HepG2 (cell line): Measurements from ENCODE around the gene SFI1. TPM values are rescaled to one million over a fixed set of nuclear protein-coding genes. Genes with fewer than 3 reads are reported as not detected.

ENCODE experiments used
- GATAD1 ChIP-seq: IDR thresholded peaks from 2 replicates; pipeline ENCODE4 v1.6.1; 2016; ENCODE audit warnings: missing genetic modification reagents, missing compliant biosample characterization
- HDAC6 ChIP-seq: fragments of 200-600 bp; sonication (generic); IDR thresholded peaks from 2 replicates; pipeline ENCODE4 v1.7.0; 2017; ENCODE audit warnings: mild to moderate bottlenecking, antibody characterized with exemption, low read length, low read depth
- HMG20A ChIP-seq: IDR thresholded peaks from 2 replicates; pipeline ENCODE4 v1.6.1; 2016; ENCODE audit warnings: borderline replicate concordance
- IRF1 ChIP-seq: sonication (generic); formaldehyde crosslinking; IDR thresholded peaks from 2 replicates; pipeline ENCODE4 v1.4.0; 2020; ENCODE audit warnings: low read depth, mild to moderate bottlenecking, missing genetic modification reagents
- JUN ChIP-seq: sonication (generic); formaldehyde crosslinking; IDR thresholded peaks from 2 replicates; pipeline ENCODE4 v1.4.0; 2020; ENCODE audit warnings: mild to moderate bottlenecking, missing genetic modification reagents
- KDM3A ChIP-seq: IDR thresholded peaks from 2 replicates; pipeline ENCODE4 v1.6.1; 2018; ENCODE audit warnings: low read depth, missing compliant biosample characterization
- MEF2D ChIP-seq: sonication (generic); formaldehyde crosslinking; IDR thresholded peaks from 2 replicates; pipeline ENCODE4 v1.5.1; 2020; ENCODE audit warnings: mild to moderate bottlenecking, missing genetic modification reagents
- NFIB ChIP-seq: sonication (generic); formaldehyde crosslinking; IDR thresholded peaks from 2 replicates; pipeline ENCODE4 v1.9.0; 2021; ENCODE audit warnings: missing genetic modification reagents, mild to moderate bottlenecking, borderline replicate concordance
- NFIC ChIP-seq: IDR thresholded peaks from 2 replicates; pipeline ENCODE4 v1.6.1; 2012; ENCODE audit warnings: mild to moderate bottlenecking, low read length, inconsistent platforms
- PREB ChIP-seq: sonication (generic); formaldehyde crosslinking; IDR thresholded peaks from 2 replicates; pipeline ENCODE4 v1.4.0; 2020; ENCODE audit warnings: missing genetic modification reagents
- PTBP1 ChIP-seq: fragments of 200-400 bp; formaldehyde crosslinking; IDR thresholded peaks from 2 replicates; pipeline ENCODE4 v1.6.1; 2018; ENCODE audit warnings: low read length, low read depth; ENCODE audit not compliant: poor library complexity, severe bottlenecking
- SATB2 ChIP-seq: sonication (generic); formaldehyde crosslinking; IDR thresholded peaks from 2 replicates; pipeline ENCODE4 v1.5.0; 2020; ENCODE audit warnings: missing genetic modification reagents
- SOX13 ChIP-seq, 3 experiments: fragments of 450-650 bp in 1 of 3; sonication (generic) in 1 of 3; formaldehyde crosslinking in 1 of 3; IDR thresholded peaks in 2 of 3; conservative IDR thresholded peaks in 1 of 3; 2 replicates each; pipeline versions ENCODE4 v1.5.0 to v1.6.1; 2016 to 2020; ENCODE audit warnings: antibody characterized with exemption in 1 of 3, mild to moderate bottlenecking in 1 of 3, missing compliant biosample characterization in 1 of 3, missing genetic modification reagents in 1 of 3, moderate library complexity in 1 of 3
- TFDP1 ChIP-seq: IDR thresholded peaks from 2 replicates; pipeline ENCODE4 v1.6.1; 2016; ENCODE audit warnings: missing compliant biosample characterization, missing genetic modification reagents, borderline replicate concordance
- TSC22D2 ChIP-seq: sonication (generic); formaldehyde crosslinking; IDR thresholded peaks from 2 replicates; pipeline ENCODE4 v1.5.1; 2020; ENCODE audit warnings: missing genetic modification reagents, mild to moderate bottlenecking, borderline replicate concordance
- ZNF276 ChIP-seq: sonication (generic); formaldehyde crosslinking; IDR thresholded peaks from 2 replicates; pipeline ENCODE4 v1.4.0; 2020; ENCODE audit warnings: mild to moderate bottlenecking, low read depth, missing genetic modification reagents
- ZNF317 ChIP-seq: sonication (generic); formaldehyde crosslinking; IDR thresholded peaks from 2 replicates; pipeline ENCODE4 v1.5.0; 2020; ENCODE audit warnings: mild to moderate bottlenecking, missing genetic modification reagents
- ZNF687 ChIP-seq: sonication (generic); formaldehyde crosslinking; IDR thresholded peaks from 2 replicates; pipeline ENCODE4 v1.5.1; 2020; ENCODE audit warnings: mild to moderate bottlenecking, missing genetic modification reagents, moderate library complexity
- ZSCAN31 ChIP-seq: sonication (generic); formaldehyde crosslinking; IDR thresholded peaks from 2 replicates; pipeline ENCODE4 v1.5.0; 2020; ENCODE audit warnings: low read depth, mild to moderate bottlenecking, missing genetic modification reagents
- polyA plus RNA-seq, 8 experiments: library from polyadenylated mRNA; depleted of rRNA in 3 of 8; stranded (reverse) in 7 of 8; unstranded in 1 of 8; fragments of >200 nt; fragmentation: Illumina TruSeq in 4 of 8; extraction: Trizol in 4 of 8; gene quantifications; 2 replicates each; pipeline versions ENCODE4 v1.2.1 to v1.2.3, GENCODE V29; 2011 to 2016; ENCODE audit warnings: low read depth in 4 of 8, missing spikeins in 1 of 8, mixed read lengths in 1 of 8; ENCODE audit not compliant: insufficient read depth in 1 of 8
- total RNA-seq, 5 experiments: library from RNA; depleted of rRNA; stranded (reverse); fragments of >200 nt; fragmentation: Illumina TruSeq; extraction: Trizol; gene quantifications; 2 replicates each; pipeline ENCODE4 v1.2.3, GENCODE V29; 2016; ENCODE audit warnings: low read depth in 1 of 5

Gene SFI1
- total and polyA plus RNA-seq, 2 of the 13 experiments (the other 11 are each of a cell fraction or from before 2014, with no cell fraction given) = 20.5 to 40.1 TPM

- 0 out of 2 replicates have a peak, but pooled peaks have one; percentile 32 for TF ChIP-seq MEF2D (CRISPR knock-in tag)
- no peak for TF ChIP-seq SATB2 (CRISPR knock-in tag)
- TF ChIP-seq HMG20A (CRISPR knock-in tag) = no peak
- peak; percentile 43; the same call in 1 of the 2 replicates for TF ChIP-seq JUN (CRISPR knock-in tag)
- TF ChIP-seq NFIB (CRISPR knock-in tag) = no peak
- no peak for TF ChIP-seq ZNF317 (CRISPR knock-in tag)
- TF ChIP-seq ZNF276 = no peak
- no peak for TF ChIP-seq PREB
- no peak for TF ChIP-seq IRF1
- no peak for TF ChIP-seq NFIC
- peak; percentile 79; the same call in 1 of the 2 replicates for TF ChIP-seq ZSCAN31 (CRISPR knock-in tag)
- no peak for TF ChIP-seq PTBP1
- peak; percentile 57; the same call in 1 of the 2 replicates for TF ChIP-seq TFDP1 (CRISPR knock-in tag)
- TF ChIP-seq ZNF687 (CRISPR knock-in tag) = peak; percentile 92
- TF ChIP-seq SOX13 (IDR thresholded peaks at IDR 0.05) = no peak
- TF ChIP-seq SOX13 (CRISPR knock-in tag; conservative IDR thresholded peaks at IDR 0.05 in 1 of 2, IDR thresholded peaks at IDR 0.05 in 1 of 2) = no peak
- no peak for TF ChIP-seq HDAC6
- 0 out of 2 replicates have a peak, but pooled peaks have one; percentile 60 for TF ChIP-seq TSC22D2 (CRISPR knock-in tag)
- no peak for TF ChIP-seq KDM3A (CRISPR knock-in tag)
- TF ChIP-seq GATAD1 (CRISPR knock-in tag) = peak; percentile 76
Measured at GRCh38 chr22:31489632-31490495, 6.5 kb upstream of the SFI1 start, which contains the start of gene EIF4ENIF1 (continued).
